Measurements from ENCODE around the gene STXBP1.

- TF ChIP-seq POLR2A (IDR thresholded peaks at IDR 0.05) (no peak), POLR2AphosphoS5 (IDR thresholded peaks at IDR 0.05) (peak; percentile 77 to 85 (median 79)), EP300 (IDR thresholded peaks at IDR 0.05) (no peak), CTCF (IDR thresholded peaks at IDR 0.05) (peak in 1 of 7 experiments; percentile 24)
Measured at GRCh38 chr9:127698985-127699670, 87.1 kb downstream of the STXBP1 start.

Data from stomach (tissue), 4 donors.